NT2/D1 (cell line): ENCODE data around the gene B9D2.
"Not testable (repeated sequence)": the region's sequence is repeated elsewhere in the genome, so short reads cannot be mapped to it uniquely, and the experiment has no call there.

ENCODE experiments used
- DNase-seq: peaks from one replicate; pipeline ENCODE4 v3.0.0-alpha.2; 2011; ENCODE audit warnings: low read depth, low spot score
- H3K27me3 ChIP-seq: 2 replicates; pipeline ENCODE4 v1.6.0; 2011; ENCODE audit warnings: mild to moderate bottlenecking; ENCODE audit not compliant: insufficient read length, insufficient read depth
- H3K36me3 ChIP-seq: 2 replicates; pipeline ENCODE4 v1.6.1; 2011; ENCODE audit warnings: mild to moderate bottlenecking, low read length, mixed read lengths; ENCODE audit not compliant: insufficient read depth, insufficient read length
- H3K4me1 ChIP-seq: 2 replicates; pipeline ENCODE4 v1.5.1; 2011; ENCODE audit not compliant: insufficient read depth, insufficient read length
- H3K4me3 ChIP-seq: 2 replicates; pipeline ENCODE4 v1.5.1; 2011; ENCODE audit warnings: low read depth; ENCODE audit not compliant: insufficient read length
- H3K9ac ChIP-seq: 2 replicates; pipeline ENCODE4 v1.6.0; 2011; ENCODE audit warnings: low read depth; ENCODE audit not compliant: insufficient read length
- H3K9me3 ChIP-seq: 2 replicates; pipeline ENCODE4 v1.5.1; 2011; ENCODE audit warnings: mild to moderate bottlenecking, low read length; ENCODE audit not compliant: insufficient read depth
- SUZ12 ChIP-seq: IDR thresholded peaks from 2 replicates; pipeline ENCODE4 v1.6.1; 2011; ENCODE audit not compliant: insufficient read length, insufficient read depth; ENCODE audit errors: extremely low read depth
- YY1 ChIP-seq: IDR thresholded peaks from 2 replicates; pipeline ENCODE4 v1.6.1; 2011; ENCODE audit not compliant: insufficient read length, insufficient read depth
- ZNF274 ChIP-seq: IDR thresholded peaks from 2 replicates; pipeline ENCODE4 v1.6.1; 2011; ENCODE audit warnings: mild to moderate bottlenecking, low read depth, low read length

B9D2 gene

GRCh38 chr19:41353466-41354342 lies 10.2 kb downstream of the B9D2 start, which contains the start of gene TGFB1:
TSS of gene TGFB1 (minus strand) at chr19:41353922. CDS start at chr19:41353044, 878 bp downstream.
- peaks cover 13% of the 10 kb centered on the region for H3K4me1 ChIP-seq
- TF ChIP-seq ZNF274 (no peak), SUZ12 (no peak), YY1 (no peak)
- DNase-seq: no peak

GRCh38 chr19:41352609-41353465 lies 11.1 kb downstream of the B9D2 start:
- Histone ChIP-seq H3K36me3 (peaks cover 11% of the 10 kb centered on the region), H3K9me3 (no peaks in the 10 kb centered on the region), H3K4me3 (peak overlapping the region; percentile 56), H3K9ac (peak overlapping the region; percentile 86), H3K4me1 (peaks cover 12% of the 10 kb centered on the region), H3K27me3 (peaks cover 26% of the 10 kb centered on the region)
- DNase-seq: no peak
- TF ChIP-seq SUZ12 (no peak), ZNF274 (no peak), YY1 (no peak)

More at GRCh38 chr19:41353466-41354342, 10.2 kb downstream of the B9D2 start, which contains the start of gene TGFB1:
- Histone ChIP-seq H3K9me3 (no peaks in the 10 kb centered on the region), H3K4me3 (peak within 1 kb of the TSS; percentile 56), H3K36me3 (peaks cover 7% of the 10 kb centered on the region), H3K27me3 (peaks cover 26% of the 10 kb centered on the region), H3K9ac (peak within 1 kb of the TSS; percentile 86)

- Histone ChIP-seq H3K36me3 (peaks cover 13% of the 10 kb centered on the region), H3K9ac (peak overlapping the region; percentile 74), H3K4me3 (peak overlapping the region; percentile 56), H3K4me1 (peaks cover 10% of the 10 kb centered on the region), H3K9me3 (no peaks in the 10 kb centered on the region), H3K27me3 (peaks cover 26% of the 10 kb centered on the region)
- TF ChIP-seq SUZ12 (no peak), YY1 (no peak), ZNF274 (no peak)
- DNase-seq: no peak
These were observed 11.7 kb downstream of the B9D2 start for GRCh38 chr19:41352279-41352608.

GRCh38 chr19:41351339-41352245 lies 12.4 kb downstream of the B9D2 start:
- Histone ChIP-seq H3K4me3 (peak overlapping the region; percentile 56), H3K9ac (peak overlapping the region; percentile 74)
- no peak for DNase-seq

GRCh38 chr19:41350735-41351338 lies 13.1 kb downstream of the B9D2 start:
- DNase-seq: no peak
- Histone ChIP-seq H3K27me3 (peaks cover 26% of the 10 kb centered on the region), H3K4me1 (peaks cover 8% of the 10 kb centered on the region), H3K36me3 (peaks cover 17% of the 10 kb centered on the region), H3K9ac (peak overlapping the region; percentile 5), H3K4me3 (peak overlapping the region; percentile 56), H3K9me3 (no peaks in the 10 kb centered on the region)
- no peak for TF ChIP-seq YY1
- no peak for TF ChIP-seq ZNF274
- TF ChIP-seq SUZ12: no peak

More at GRCh38 chr19:41351339-41352245, 12.4 kb downstream of the B9D2 start:
- H3K9me3 ChIP-seq: no peaks in the 10 kb centered on the region
- peaks cover 17% of the 10 kb centered on the region for H3K36me3 ChIP-seq
- peaks cover 8% of the 10 kb centered on the region for H3K4me1 ChIP-seq
- TF ChIP-seq ZNF274: no peak
- TF ChIP-seq YY1: no peak
- TF ChIP-seq SUZ12: no peak
- H3K27me3 ChIP-seq: peaks cover 26% of the 10 kb centered on the region

- not testable (repeated sequence) for H3K4me3 ChIP-seq, DNase-seq, H3K9ac ChIP-seq, H3K4me1 ChIP-seq, H3K9me3 ChIP-seq
- H3K27me3 ChIP-seq: peaks cover 15% of the 10 kb centered on the region
- H3K36me3 ChIP-seq: peaks cover 28% of the 10 kb centered on the region
These were observed 17.0 kb downstream of the B9D2 start for GRCh38 chr19:41346916-41347315.
